HG03196 (cell line): ENCODE data around the gene HS6ST3.
"Not testable (repeated sequence)": the region's sequence is repeated elsewhere in the genome, so short reads cannot be mapped to it uniquely, and the experiment has no call there.

Experiments used
- ATAC-seq: cut with Tn5 transposase; IDR thresholded peaks from one replicate; pipeline ENCODE4 v1.9.1; 2021; ENCODE audit not compliant: unreplicated experiment

HS6ST3 gene

GRCh38 chr13:96710166-96710862 is 620.4 kb downstream of the HS6ST3 start:
- no peak for ATAC-seq

DNA sequence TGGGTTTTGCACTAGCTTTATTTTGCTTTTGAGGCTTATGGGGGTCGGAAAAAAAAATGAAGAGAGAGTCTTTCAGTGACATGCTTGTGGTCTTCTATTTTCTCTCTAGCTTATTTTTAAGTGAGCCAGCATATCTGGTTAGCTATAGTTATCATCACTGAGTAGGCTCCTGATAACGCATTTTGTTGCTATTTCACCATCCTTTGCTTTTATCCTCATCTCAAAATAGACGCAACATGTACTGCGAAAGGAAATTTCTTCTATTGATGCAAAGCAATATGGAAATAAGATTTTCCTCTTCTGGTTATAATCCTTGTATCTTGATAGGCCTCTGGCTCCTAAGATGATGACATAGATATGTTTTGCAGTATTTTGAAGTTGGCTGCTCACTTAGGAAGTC is 630.5 kb downstream of the HS6ST3 start:
- ATAC-seq = no peak

DNA sequence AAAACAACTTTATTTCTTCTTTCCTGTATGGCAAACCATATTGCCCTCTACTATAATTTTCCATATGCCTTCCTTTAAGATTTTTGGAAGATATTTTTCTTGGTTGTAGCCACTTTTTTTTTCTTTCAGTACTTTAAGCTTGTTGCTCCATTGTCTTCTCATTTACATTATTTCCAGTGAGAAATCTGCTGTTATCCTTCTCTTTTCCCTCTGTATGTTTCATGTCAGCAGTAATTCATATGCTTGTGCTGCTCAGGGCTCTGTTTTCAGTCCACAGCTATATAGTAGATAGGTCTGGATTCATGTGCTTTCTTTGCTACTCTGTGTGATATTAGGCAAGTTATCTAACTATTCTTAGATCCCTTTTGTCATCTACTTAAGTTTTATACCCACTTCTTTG is 636.7 kb downstream of the HS6ST3 start:
- ATAC-seq = no peak

DNA sequence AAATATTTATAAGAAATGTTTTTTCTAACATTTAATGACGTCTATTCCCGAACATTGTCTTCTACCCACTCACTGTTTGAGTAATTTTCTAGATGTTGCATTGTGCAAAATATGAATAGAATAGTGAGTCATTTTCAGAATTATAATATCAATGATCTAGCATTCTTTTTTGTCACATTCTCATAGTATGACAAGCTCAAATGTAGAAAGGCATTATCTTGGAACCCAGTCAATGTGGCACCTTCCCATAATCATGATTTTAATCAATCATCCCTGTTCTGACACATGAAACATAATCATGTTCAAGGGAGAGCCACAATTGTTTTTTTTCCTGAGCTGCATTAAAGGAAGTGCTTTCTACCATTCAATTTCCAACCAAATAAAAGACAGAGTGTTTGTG is 638.6 kb downstream of the HS6ST3 start:
- no peak for ATAC-seq

DNA sequence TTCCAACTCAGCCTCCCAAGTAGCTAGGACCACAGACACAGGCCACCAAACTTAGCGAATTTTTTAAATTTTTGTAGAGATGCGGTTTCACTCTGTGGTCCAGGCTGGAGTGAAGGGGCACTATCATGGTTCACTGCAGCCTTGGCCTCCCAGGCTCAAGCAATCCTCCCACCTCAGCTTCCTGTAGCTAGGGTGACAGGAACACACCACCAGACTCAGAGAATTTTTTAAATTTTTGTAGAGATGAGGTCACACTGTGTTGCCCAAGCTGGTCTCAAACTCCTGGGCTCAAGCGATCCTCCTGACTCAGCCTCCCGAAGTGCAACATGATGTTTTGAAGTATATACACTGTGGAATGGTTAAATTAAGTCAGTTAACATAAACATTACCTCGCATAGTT is 640.8 kb downstream of the HS6ST3 start:
- ATAC-seq = no peak

GRCh38 chr13:96734499-96734898 is 644.6 kb downstream of the HS6ST3 start:
- ATAC-seq = no peak

- no peak for ATAC-seq
Observed at GRCh38 chr13:96741779-96742178, 651.9 kb downstream of the HS6ST3 start.

DNA sequence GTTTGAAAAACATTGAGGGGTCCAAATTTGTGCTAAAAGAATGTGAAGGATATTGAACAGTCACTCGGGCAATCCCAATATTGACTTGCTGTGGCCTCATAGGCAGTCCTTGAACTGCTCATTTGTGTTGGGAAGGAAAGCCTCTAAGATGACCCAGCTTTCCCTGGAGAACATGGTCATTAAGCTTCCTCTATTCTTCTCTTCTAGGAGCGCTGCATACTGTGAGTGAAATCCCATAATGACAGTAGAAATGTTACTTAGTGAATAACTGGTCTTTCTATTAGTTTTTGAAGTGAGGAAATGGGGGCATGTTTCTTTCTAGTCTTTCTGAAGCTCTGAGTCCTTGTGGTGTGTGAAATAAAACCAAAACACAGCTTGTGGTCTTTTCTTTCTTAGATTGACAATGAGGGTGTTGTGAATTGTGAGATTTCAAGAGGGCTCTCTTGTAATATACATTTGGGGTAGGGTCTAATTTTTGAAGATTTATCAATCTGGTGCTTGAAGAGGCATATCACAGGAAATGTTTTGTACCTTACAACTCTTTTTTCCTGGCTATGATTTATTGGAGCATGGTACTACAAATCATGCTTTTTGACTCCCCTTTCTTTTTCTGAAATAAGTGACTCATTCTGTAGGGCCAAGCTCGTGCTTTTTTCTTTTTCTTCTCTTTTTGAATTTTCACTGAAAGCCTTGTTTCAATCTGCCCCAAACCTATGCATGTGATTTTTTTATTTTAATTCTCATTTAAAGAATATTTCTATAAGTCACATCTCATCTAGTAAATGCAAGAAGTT is 653.6 kb downstream of the HS6ST3 start:
- ATAC-seq = no peak

DNA sequence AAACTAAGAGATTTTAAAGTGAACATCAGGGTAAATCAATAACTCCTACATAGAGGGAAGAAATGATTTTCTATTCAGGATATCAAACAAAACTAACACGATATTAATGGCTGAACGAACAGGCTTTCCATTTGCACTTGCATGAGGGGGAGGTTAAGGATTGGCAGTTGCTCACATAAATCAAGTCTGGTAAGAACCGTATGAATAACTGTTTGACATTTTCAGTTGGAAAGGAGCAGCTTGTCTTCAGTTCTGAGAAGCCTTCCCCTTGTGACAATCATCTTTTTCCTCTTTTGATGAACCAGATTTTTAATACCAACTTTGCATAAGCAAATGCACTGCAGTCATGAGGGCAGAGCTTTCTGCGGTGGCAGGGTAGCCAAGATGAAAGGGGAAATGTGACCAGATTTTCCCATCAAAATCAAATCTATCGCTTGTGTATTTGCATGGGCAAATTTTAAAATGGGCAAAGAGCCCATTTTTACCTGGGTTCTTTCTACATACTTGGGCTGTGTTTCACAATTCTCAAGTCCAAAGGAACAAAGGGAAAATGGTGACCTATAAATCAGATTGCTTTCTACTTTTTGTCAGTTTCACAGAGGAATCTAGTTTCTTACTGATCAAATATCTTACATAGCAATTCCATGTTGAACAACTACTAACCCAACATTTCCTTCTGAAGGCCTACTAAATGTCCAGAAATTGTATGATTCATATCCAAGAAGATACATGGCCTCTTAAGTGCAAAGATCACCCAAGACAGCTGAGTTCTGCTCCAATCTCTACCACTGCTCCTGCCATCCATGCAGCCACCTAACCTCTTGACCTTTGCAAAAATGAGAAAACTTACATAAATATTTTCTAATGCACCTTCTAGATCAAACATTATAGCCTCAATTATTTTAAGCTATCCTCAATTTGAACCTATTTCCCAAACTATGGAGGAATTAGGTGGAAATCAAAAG is 654.7 kb downstream of the HS6ST3 start:
- no peak for ATAC-seq

GRCh38 chr13:96746886-96747285 is 657.0 kb downstream of the HS6ST3 start:
- no peak for ATAC-seq

GRCh38 chr13:96749825-96750224 is 659.9 kb downstream of the HS6ST3 start:
- no peak for ATAC-seq

DNA sequence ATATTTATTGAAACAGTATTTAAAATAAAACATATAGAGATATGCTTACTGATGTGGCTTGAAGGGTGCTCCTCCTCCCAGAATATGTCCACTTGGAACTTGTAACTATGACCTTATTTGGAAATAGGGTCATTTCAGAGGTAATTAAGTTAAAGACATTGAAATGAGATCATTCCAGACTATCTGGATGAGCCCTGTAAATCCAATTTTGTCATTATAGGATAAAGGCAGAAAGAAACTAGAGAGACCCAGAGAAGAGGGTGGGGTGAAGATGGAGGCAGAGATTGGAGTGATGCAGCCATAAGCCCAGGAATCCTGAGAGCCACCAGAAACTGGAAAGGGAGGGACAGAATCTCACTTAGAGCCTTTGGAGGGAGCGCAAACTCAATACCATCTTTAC is 661.2 kb downstream of the HS6ST3 start:
- ATAC-seq = no peak

DNA sequence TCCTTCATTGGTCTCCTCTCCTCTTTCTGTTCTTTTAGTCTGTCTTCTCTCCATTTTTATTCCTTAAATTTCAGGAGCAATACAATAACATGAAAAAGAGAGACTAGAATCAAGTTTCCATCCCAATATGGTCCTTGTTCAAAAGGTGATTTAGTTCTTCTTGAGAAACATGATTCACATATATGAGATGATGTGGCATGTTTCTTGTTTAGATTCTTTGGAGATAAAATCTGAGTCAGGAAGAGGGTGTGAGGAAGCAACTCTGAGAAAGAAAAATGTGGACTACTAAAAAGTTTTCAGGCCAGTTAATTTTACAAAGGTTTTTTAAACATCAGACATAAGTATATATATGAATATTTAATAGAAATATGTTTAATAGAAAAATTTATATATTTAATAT is 673.0 kb downstream of the HS6ST3 start:
- ATAC-seq = no peak

DNA sequence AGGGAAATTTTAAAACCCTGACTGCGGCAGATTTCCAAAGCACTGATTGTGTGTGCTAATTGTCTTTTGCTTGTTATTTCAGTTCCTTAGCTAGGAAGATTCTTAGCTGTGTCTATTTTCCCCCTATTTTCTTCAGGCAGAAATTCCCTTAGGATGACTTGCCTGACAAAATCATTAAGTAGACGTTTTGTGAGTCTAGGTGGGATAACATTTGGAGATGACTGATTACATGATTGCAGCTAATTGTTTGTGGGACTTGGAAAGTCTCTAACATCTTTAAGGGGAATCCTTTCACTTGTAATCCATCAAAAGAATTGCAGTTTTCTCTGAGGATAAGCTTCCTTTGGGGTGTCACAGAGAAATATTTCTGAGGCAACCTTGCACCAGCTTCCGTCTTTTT is 676.4 kb downstream of the HS6ST3 start:
- ATAC-seq = no peak

DNA sequence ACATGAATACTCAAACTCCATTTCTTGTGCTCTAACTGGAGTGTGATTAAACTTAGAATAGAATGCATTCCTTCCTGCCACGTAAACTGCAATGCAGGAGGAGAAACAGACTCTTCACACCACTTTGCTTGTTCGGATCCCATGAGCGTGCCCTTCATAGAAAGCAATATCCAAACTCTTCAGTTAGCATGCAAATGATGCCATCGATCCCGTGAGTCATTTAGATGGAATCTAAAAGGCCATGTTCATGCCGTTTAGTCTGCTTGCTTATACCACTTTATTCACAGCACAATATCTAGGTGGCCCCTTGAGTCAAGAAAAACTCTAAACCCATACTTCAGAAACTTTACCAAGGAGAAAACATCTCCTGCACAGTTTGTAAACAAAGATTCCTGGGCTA is 678.6 kb downstream of the HS6ST3 start:
- no peak for ATAC-seq

DNA sequence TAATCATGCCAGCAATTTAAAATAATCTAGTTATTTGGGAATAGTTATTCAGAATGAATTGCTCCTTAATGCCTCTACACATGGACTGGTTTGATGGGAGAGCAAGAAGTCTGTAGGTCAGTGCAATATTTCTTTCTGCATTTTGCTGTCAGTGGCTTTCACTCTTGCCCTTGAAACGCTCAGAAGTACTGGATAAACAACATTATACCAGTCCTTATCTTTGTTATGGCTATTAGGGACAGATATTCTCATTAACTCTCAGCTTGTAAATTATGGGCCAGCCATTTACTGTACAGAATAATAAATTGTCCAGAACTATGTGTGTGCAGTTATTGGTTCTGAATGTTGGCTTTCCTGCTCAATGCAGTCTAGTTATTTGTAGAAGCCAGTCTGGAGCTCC is 680.0 kb downstream of the HS6ST3 start:
- ATAC-seq = no peak

DNA sequence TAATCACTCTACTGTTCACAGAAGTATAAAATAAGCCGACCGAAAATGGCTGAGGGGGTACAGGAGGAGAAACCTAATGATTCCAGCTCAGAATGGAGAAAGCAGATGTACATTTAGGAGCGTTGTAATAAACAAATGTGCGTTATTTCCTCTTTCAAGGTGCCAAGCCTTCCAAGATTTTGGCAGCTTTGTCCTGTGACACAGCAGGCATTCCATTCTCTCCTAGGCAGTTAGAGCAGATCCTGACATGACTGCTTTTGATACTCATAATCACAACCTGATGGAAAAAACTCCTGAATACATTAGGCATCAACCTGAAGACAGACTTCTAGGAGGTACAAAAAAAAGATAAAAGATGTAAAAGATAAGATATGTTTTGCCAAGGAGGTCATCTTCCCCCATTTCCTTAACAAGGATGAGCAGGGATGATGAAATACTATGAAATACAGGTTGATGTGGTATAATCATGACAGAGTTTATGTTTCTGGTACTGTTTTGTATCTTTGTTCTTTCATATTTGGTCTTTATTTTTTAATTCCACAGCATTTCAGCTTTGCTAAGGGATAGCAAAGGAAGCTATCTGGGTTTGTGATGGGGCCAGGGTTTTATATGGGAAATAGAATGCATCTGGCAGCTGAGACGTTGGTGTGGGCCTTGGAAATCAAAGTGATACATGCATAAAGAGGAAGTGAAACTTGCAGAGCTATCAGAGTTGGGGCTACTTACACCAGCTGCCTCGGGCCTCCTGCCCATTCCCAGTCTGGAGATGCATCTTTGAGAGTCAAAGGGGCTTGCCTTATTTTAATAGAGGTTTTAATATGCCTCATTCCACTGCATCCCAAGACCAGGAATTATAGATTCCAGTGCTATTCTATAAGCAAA is 681.8 kb downstream of the HS6ST3 start:
- ATAC-seq = no peak

DNA sequence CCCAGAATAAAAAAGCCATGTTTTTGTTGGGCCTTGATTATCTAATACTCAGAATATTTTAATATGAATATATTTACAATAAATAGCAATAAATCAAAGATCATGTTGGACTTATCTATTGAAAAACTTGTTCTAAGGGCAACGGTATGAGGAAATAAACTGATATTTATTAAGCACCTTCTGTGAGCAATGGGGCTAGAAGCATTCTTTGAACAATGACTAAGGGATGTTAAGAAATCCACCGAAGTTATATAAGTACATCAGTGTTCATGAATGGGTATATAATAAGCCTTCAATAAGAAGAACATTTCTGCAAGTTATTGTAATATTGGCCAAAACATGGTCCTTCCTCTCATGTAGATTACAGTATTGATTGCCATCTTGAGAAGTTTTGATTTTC is 682.5 kb downstream of the HS6ST3 start:
- ATAC-seq = no peak

DNA sequence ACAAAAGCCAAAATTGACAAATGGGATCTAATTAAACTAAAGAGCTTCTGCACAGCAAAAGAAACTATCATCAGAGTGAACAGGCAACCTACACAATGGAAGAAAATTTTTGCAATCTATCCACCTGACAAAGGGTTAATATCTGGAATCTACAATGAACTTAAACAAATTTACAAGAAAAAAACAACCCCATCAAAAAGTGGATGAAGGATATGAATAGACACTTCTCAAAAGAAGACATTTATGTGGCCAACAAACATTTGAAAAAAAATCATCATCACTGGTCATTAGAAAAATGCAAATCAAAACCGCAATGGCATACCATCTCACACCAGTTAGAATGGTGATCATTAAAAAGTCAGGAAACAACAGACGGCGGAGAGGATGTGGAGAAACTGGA is 688.4 kb downstream of the HS6ST3 start:
- not testable (repeated sequence) for ATAC-seq

DNA sequence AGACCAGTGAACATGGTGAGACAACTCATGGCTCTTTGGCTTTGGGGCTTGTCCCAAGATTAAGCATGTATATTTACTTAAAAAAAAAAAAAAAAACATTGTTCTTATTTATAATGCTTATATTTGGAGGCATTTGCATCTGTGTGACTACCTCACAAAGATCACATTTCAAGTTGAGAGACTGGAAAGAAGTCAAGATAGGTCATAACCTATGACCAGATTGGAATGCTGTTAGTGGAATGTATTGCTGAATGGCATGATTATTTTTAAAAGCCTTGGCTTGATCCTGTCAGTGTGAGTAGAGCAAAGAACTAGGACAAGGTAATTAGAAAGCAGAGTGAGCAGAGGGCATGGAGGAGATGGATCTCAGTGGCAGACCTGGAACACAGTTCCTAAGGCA is 689.8 kb downstream of the HS6ST3 start:
- ATAC-seq = no peak

DNA sequence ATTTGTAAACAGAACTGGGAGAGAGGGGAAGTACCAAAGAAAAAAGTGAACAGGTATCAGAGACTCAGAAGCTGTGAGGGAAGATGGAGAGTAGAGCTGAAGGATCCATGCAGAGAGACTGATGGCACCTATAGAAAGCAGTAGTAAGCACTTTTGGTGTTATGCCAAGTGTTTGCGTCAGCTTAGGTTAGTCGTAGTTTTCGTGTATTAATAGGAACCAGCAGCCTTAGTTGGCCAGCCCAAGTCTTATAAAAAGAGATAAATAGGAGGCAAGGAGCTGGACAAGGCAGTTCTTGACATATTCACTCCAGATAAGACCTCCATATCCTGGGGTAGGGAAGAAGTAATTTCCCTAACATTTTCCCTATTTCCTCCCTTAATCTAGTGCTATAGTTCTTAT is 690.2 kb downstream of the HS6ST3 start:
- no peak for ATAC-seq
